Panc1 (cell line): ENCODE results near the gene GALNT16. TPM values are rescaled to one million over a fixed set of nuclear protein-coding genes. Genes with fewer than 3 reads are reported as not detected.
A peak's percentile ranks its signal among the peaks of the same experiment; 100 is the strongest.

Experiments
- ATAC-seq: fragments of 200-7000 bp; cut with Tn5 transposase; 2 replicates; pipeline ENCODE4 v1.9.1; 2020; ENCODE audit warnings: mild to moderate bottlenecking, moderate library complexity
- BruUV-seq: library from RNA; stranded (reverse); fragments of 400-500 nt; replicated peaks from 2 replicates; lab custom pipeline; 2021; lab: Mats Ljungman, UMichigan
- CTCF ChIA-PET: fragments of 300-600 bp; sonication (Branson Sonifier 250); formaldehyde crosslinking; loops from one replicate; lab custom pipeline; 2022; ENCODE audit warnings: antibody characterized with exemption; lab: Charles Lee
- POLR2A ChIA-PET: fragments of 300-600 bp; sonication (Branson Sonifier 250); formaldehyde crosslinking; loops from one replicate; lab custom pipeline; 2022; ENCODE audit warnings: antibody characterized with exemption; lab: Charles Lee
- DNase-seq: peaks from one replicate; pipeline ENCODE4 v3.0.0-alpha.2; 2010; ENCODE audit warnings: low read depth, low spot score
- H3K27ac ChIP-seq: 2 replicates; pipeline ENCODE4 v1.5.1; 2011; ENCODE audit warnings: mild to moderate bottlenecking, low read length, inconsistent platforms
- H3K27me3 ChIP-seq: fragments of 200-500 bp; sonication (Bioruptor generic); 2 replicates; pipeline ENCODE4 v1.6.0; 2014; ENCODE audit warnings: low read length, inconsistent platforms; ENCODE audit not compliant: control insufficient read depth, insufficient read depth
- H3K36me3 ChIP-seq: fragments of 200-500 bp; sonication (Bioruptor generic); 2 replicates; pipeline ENCODE4 v1.5.1; 2014; ENCODE audit warnings: inconsistent platforms, mild to moderate bottlenecking, low read length, moderate library complexity; ENCODE audit not compliant: control insufficient read depth, insufficient read depth
- H3K4me1 ChIP-seq: 2 replicates; pipeline ENCODE4 v1.5.1; 2011; ENCODE audit warnings: inconsistent platforms, mild to moderate bottlenecking, low read length, moderate library complexity; ENCODE audit not compliant: control insufficient read depth, insufficient read depth
- H3K4me3 ChIP-seq, 2 experiments: 2 replicates each; pipeline ENCODE4 v1.5.1; 2011 to 2012; ENCODE audit warnings: low read depth in 2 of 2, low read length in 2 of 2, mild to moderate bottlenecking in 2 of 2, inconsistent platforms in 1 of 2, moderate library complexity in 1 of 2
- H3K9me3 ChIP-seq: fragments of 200-500 bp; sonication (Bioruptor generic); 2 replicates; pipeline ENCODE4 v1.5.1; 2014; ENCODE audit warnings: low read depth, mild to moderate bottlenecking, inconsistent platforms, low read length, moderate library complexity; ENCODE audit not compliant: control insufficient read depth, insufficient read depth
- POLR2AphosphoS5 ChIP-seq: IDR thresholded peaks from 2 replicates; pipeline ENCODE4 v1.6.1; 2012; ENCODE audit warnings: mild to moderate bottlenecking, low read depth, low read length, moderate library complexity
- SIN3A ChIP-seq: IDR thresholded peaks from 2 replicates; pipeline ENCODE4 v1.6.1; 2012; ENCODE audit warnings: low read depth, mild to moderate bottlenecking, low read length, moderate library complexity, borderline replicate concordance; ENCODE audit not compliant: insufficient read depth
- TCF7L2 ChIP-seq: IDR thresholded peaks from 2 replicates; pipeline ENCODE4 v1.6.1; 2011; ENCODE audit warnings: mild to moderate bottlenecking, low read depth, low read length, inconsistent platforms
- in situ Hi-C: cut with HindIII; loops from 2 replicates; pipeline ENCODE4 v1.10.0; 2016; ENCODE audit warnings: low sequenced_read_pairs, low pct_unique_long_range_greater_than_20kb
- intact Hi-C: fragments of 100-400 bp; cut with micrococcal nuclease; formaldehyde crosslinking; loops from one replicate; pipeline ENCODE4 v1.10.0; 2022; ENCODE audit not compliant: unreplicated experiment
- total RNA-seq: library from RNA; stranded (reverse); gene quantifications from one replicate; pipeline ENCODE4 v1.2.1, GENCODE V29; 2021; ENCODE audit not compliant: unreplicated experiment
- TF ChIP-seq, protein P1 (sequence below), 2 experiments: IDR thresholded peaks; 2 replicates each; pipeline ENCODE4 v1.6.1; 2011 to 2012; ENCODE audit warnings: low read depth in 2 of 2, control low read depth in 1 of 2, low read length in 1 of 2, mild to moderate bottlenecking in 1 of 2, moderate library complexity in 1 of 2; ENCODE audit not compliant: insufficient read depth in 1 of 2
- TF ChIP-seq, protein P2 (sequence below): fragments of 450-650 bp; IDR thresholded peaks from 2 replicates; pipeline ENCODE4 v1.5.1; 2017; ENCODE audit warnings: mild to moderate bottlenecking

The GALNT16 gene
- total RNA-seq, 1 experiment from 2014 or later = 0.72 TPM

DNA sequence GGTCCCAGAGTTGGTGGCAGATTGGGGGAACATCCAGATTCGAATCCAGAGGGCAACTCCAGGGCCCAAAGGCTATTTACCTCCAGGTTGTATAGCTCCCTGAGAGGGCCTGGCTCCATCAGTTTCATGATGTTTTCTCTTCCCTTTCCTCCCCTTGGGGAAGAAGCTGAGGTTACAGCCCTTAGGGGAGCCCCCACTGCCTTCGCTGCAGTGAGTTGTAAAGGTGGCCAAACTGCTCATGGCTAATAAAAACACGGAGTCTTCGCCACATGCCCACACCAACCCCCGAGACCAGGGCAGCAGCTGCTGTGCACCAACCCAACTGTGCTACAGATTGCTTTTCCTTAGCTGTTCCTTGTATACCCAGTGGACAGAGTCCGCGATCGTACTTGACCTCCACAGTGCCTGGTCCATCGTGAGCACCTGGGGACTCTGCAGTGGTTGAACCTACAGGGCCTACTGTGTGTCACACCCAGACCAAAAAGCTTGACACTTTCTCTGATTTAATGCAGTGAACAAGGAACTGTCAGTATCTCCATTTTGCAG is 20.9 kb downstream of the GALNT16 start:
- no peaks in the 10 kb centered on the region for H3K36me3 ChIP-seq
- ChIA-PET POLR2A (no interaction called here), CTCF (no interaction called here)
- no peak overlapping the region for H3K4me3 ChIP-seq
- TF ChIP-seq POLR2AphosphoS5 = no peak
- TF ChIP-seq, protein P1, sequence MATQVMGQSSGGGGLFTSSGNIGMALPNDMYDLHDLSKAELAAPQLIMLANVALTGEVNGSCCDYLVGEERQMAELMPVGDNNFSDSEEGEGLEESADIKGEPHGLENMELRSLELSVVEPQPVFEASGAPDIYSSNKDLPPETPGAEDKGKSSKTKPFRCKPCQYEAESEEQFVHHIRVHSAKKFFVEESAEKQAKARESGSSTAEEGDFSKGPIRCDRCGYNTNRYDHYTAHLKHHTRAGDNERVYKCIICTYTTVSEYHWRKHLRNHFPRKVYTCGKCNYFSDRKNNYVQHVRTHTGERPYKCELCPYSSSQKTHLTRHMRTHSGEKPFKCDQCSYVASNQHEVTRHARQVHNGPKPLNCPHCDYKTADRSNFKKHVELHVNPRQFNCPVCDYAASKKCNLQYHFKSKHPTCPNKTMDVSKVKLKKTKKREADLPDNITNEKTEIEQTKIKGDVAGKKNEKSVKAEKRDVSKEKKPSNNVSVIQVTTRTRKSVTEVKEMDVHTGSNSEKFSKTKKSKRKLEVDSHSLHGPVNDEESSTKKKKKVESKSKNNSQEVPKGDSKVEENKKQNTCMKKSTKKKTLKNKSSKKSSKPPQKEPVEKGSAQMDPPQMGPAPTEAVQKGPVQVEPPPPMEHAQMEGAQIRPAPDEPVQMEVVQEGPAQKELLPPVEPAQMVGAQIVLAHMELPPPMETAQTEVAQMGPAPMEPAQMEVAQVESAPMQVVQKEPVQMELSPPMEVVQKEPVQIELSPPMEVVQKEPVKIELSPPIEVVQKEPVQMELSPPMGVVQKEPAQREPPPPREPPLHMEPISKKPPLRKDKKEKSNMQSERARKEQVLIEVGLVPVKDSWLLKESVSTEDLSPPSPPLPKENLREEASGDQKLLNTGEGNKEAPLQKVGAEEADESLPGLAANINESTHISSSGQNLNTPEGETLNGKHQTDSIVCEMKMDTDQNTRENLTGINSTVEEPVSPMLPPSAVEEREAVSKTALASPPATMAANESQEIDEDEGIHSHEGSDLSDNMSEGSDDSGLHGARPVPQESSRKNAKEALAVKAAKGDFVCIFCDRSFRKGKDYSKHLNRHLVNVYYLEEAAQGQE (IDR thresholded peaks at IDR 0.05; ENCODE audit: insufficient read depth in 1 of 2, low read depth in 2 of 2, low read length in 1 of 2) = no peak
- TF ChIP-seq TCF7L2 = no peak
- TF ChIP-seq, protein P2, sequence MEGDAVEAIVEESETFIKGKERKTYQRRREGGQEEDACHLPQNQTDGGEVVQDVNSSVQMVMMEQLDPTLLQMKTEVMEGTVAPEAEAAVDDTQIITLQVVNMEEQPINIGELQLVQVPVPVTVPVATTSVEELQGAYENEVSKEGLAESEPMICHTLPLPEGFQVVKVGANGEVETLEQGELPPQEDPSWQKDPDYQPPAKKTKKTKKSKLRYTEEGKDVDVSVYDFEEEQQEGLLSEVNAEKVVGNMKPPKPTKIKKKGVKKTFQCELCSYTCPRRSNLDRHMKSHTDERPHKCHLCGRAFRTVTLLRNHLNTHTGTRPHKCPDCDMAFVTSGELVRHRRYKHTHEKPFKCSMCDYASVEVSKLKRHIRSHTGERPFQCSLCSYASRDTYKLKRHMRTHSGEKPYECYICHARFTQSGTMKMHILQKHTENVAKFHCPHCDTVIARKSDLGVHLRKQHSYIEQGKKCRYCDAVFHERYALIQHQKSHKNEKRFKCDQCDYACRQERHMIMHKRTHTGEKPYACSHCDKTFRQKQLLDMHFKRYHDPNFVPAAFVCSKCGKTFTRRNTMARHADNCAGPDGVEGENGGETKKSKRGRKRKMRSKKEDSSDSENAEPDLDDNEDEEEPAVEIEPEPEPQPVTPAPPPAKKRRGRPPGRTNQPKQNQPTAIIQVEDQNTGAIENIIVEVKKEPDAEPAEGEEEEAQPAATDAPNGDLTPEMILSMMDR = no peak
- no peak for TF ChIP-seq SIN3A
- ATAC-seq = no peak
- H3K9me3 ChIP-seq = no peaks in the 10 kb centered on the region
- in situ Hi-C loops = no loop called here
- no TSS peak for BruUV-seq
- intact Hi-C loops = no loop called here
- DNase-seq = no peak
- H3K4me1 ChIP-seq = no peaks in the 10 kb centered on the region
- no peak overlapping the region for H3K27ac ChIP-seq
- no peaks in the 10 kb centered on the region for H3K27me3 ChIP-seq

DNA sequence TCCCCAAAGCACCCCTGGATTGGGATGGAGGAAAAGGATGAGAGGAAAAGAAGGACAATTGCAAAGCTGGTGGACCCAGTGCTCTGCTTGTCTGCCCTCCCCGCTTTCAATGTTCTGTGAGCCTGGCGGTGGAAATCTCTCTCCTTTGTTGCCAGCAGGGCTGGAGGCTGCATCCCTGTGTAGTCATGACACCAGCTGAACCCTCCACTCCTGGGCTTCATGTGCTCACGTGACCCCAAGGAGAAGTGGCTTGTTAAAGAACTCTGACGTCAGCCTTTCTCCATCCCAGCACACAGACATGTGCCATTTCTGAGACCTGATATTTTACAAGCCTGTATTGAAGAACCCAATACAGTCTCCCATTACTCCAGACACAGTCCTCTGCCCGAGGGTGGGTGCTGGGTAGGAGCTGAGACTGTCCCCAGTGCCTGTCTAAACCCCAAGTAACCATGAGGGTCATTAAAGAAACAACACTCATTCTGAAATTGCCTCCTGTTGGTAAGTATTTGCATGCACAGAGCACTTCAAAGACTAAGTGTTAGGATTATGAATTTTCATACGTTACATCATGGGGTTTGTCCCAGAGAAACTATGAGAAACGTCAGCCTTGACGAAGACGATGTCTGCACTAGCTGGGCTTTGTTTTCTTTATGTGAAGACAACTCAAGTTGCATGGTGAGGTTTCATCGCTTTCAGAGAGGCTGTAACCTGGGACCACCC is 21.7 kb downstream of the GALNT16 start:
- TF ChIP-seq, protein P1 (IDR thresholded peaks at IDR 0.05; ENCODE audit: insufficient read depth in 1 of 2, low read depth in 2 of 2, low read length in 1 of 2) = no peak
- TF ChIP-seq TCF7L2 (no peak), SIN3A (no peak), POLR2AphosphoS5 (no peak)
- TF ChIP-seq, protein P2 = no peak
- in situ Hi-C loops (no loop called here), intact Hi-C loops (no loop called here)
- no TSS peak for BruUV-seq
- H3K4me3 ChIP-seq = no peak overlapping the region
- no peaks in the 10 kb centered on the region for H3K9me3 ChIP-seq
- POLR2A ChIA-PET = no interaction called here
- ATAC-seq = peak; percentile 34; the same call in 1 of the 2 replicates
- H3K4me1 ChIP-seq = no peaks in the 10 kb centered on the region
- no peak overlapping the region for H3K27ac ChIP-seq
- no peaks in the 10 kb centered on the region for H3K36me3 ChIP-seq
- no peak for DNase-seq
- no peaks in the 10 kb centered on the region for H3K27me3 ChIP-seq
- CTCF ChIA-PET = no interaction called here
